Measurements from ENCODE around the gene HLCS. TPM values are rescaled to one million over a fixed set of nuclear protein-coding genes. Genes with fewer than 3 reads are reported as not detected.

HLCS gene
- total RNA-seq, 1 donor from 2014 or later, result 10.7 TPM

GRCh38 chr21:36883532-36884486 lies 82.7 kb downstream of the HLCS start:
- H3K27me3 ChIP-seq, result no peaks in the 10 kb centered on the region
- H3K4me1 ChIP-seq, result no peaks in the 10 kb centered on the region
- intact Hi-C loops (cut with DNase I), result no loop called here
- no peak overlapping the region for H3K27ac ChIP-seq
- H3K4me3 ChIP-seq, result no peak overlapping the region
- peaks cover 0 to 6% of the 10 kb centered on the region in 2 donors for H3K36me3 ChIP-seq
- DNase-seq (ENCODE audit: low spot score in 2 of 2), result no peak
- peaks cover 0 to 9% of the 10 kb centered on the region in 2 donors for H3K9me3 ChIP-seq
- no peak for TF ChIP-seq CTCF (IDR thresholded peaks at IDR 0.05)

GRCh38 chr21:36882776-36883175 lies 83.7 kb downstream of the HLCS start:
- no peak for DNase-seq (ENCODE audit: low spot score in 2 of 2)
- intact Hi-C loops (cut with DNase I), result no loop called here
- Histone ChIP-seq H3K9me3 (peaks cover 0 to 12% of the 10 kb centered on the region in 2 donors), H3K4me3 (no peak overlapping the region), H3K27me3 (no peaks in the 10 kb centered on the region), H3K4me1 (no peaks in the 10 kb centered on the region), H3K36me3 (peaks cover 0 to 6% of the 10 kb centered on the region in 2 donors), H3K27ac (no peak overlapping the region)
- TF ChIP-seq CTCF (IDR thresholded peaks at IDR 0.05), result no peak

- no peaks in the 10 kb centered on the region for H3K36me3 ChIP-seq
- intact Hi-C loops (cut with DNase I), result no loop called here
- no peak for TF ChIP-seq CTCF (IDR thresholded peaks at IDR 0.05)
- no peaks in the 10 kb centered on the region for H3K4me1 ChIP-seq
- H3K4me3 ChIP-seq, result no peak overlapping the region
- no peaks in the 10 kb centered on the region for H3K27me3 ChIP-seq
- no peak overlapping the region for H3K27ac ChIP-seq
- H3K9me3 ChIP-seq, result peaks cover 0 to 15% of the 10 kb centered on the region in 2 donors
- no peak for DNase-seq (ENCODE audit: low spot score in 2 of 2)
Measured at GRCh38 chr21:36881228-36881627, 85.2 kb downstream of the HLCS start.

GRCh38 chr21:36879827-36880226 lies 86.6 kb downstream of the HLCS start:
- H3K27me3 ChIP-seq, result no peaks in the 10 kb centered on the region
- H3K9me3 ChIP-seq, result peaks cover 0 to 15% of the 10 kb centered on the region in 2 donors
- H3K4me3 ChIP-seq, result no peak overlapping the region
- intact Hi-C loops (cut with DNase I), result no loop called here
- H3K4me1 ChIP-seq, result no peaks in the 10 kb centered on the region
- no peaks in the 10 kb centered on the region for H3K36me3 ChIP-seq
- TF ChIP-seq CTCF (IDR thresholded peaks at IDR 0.05), result no peak
- H3K27ac ChIP-seq, result no peak overlapping the region
- no peak for DNase-seq (ENCODE audit: low spot score in 2 of 2)

- Histone ChIP-seq H3K27ac (no peak overlapping the region), H3K27me3 (no peaks in the 10 kb centered on the region), H3K4me1 (no peaks in the 10 kb centered on the region), H3K36me3 (no peaks in the 10 kb centered on the region), H3K9me3 (peaks cover 0 to 6% of the 10 kb centered on the region in 2 donors), H3K4me3 (no peak overlapping the region)
- intact Hi-C loops (cut with DNase I), result no loop called here
- TF ChIP-seq CTCF (IDR thresholded peaks at IDR 0.05), result no peak
- no peak for DNase-seq (ENCODE audit: low spot score in 2 of 2)
Measured at GRCh38 chr21:36877741-36878140, 88.7 kb downstream of the HLCS start.

All from ascending aorta (tissue), 2 donors.